Right atrium auricular region (tissue), 2 donors: ENCODE data around the gene GAB4. TPM values are rescaled to one million over a fixed set of nuclear protein-coding genes. Genes with fewer than 3 reads are reported as not detected.

Source experiments
- DNase-seq: peaks from one replicate; pipeline ENCODE4 v3.0.0-alpha.2; 2019; ENCODE audit warnings: low spot score
- H3K27ac ChIP-seq, 2 donors: fragments of 200-600 bp; sonication (generic); 1 replicate in 1 of 2; 2 replicates in 1 of 2; pipeline ENCODE4 v1.5.1; 2016 to 2019
- H3K27me3 ChIP-seq, 2 donors: fragments of 200-600 bp; sonication (generic); one replicate each; pipeline versions ENCODE4 v1.5.1 to v1.6.0; 2017 to 2019
- H3K36me3 ChIP-seq: fragments of 200-600 bp; sonication (generic); one replicate; pipeline ENCODE4 v1.5.1; 2016
- H3K4me1 ChIP-seq, 2 donors: fragments of 200-600 bp; sonication (generic); one replicate each; pipeline versions ENCODE4 v1.5.1 to v1.6.0; 2017 to 2019
- H3K4me3 ChIP-seq, 2 donors: fragments of 200-600 bp; sonication (generic); 1 replicate in 1 of 2; 2 replicates in 1 of 2; pipeline ENCODE4 v1.5.1; 2017 to 2019; ENCODE audit warnings: mild to moderate bottlenecking in 1 of 2, moderate library complexity in 1 of 2
- H3K9me3 ChIP-seq, 2 donors: fragments of 200-600 bp; sonication (generic); one replicate each; pipeline ENCODE4 v1.5.1; 2019
- total RNA-seq, 2 donors: library from RNA; depleted of rRNA; stranded (reverse); fragments of >200 nt; gene quantifications; one replicate each; pipeline ENCODE4 v1.1.0, GENCODE V29; 2016
- TF ChIP-seq, protein P1 (sequence below), 2 donors: fragments of 200-600 bp; sonication (generic); IDR thresholded peaks; one replicate each; pipeline ENCODE4 v1.5.1; 2019; ENCODE audit warnings: antibody characterized with exemption in 2 of 2

Gene GAB4
- total RNA-seq, 2 donors from 2014 or later, result not detected

DNA sequence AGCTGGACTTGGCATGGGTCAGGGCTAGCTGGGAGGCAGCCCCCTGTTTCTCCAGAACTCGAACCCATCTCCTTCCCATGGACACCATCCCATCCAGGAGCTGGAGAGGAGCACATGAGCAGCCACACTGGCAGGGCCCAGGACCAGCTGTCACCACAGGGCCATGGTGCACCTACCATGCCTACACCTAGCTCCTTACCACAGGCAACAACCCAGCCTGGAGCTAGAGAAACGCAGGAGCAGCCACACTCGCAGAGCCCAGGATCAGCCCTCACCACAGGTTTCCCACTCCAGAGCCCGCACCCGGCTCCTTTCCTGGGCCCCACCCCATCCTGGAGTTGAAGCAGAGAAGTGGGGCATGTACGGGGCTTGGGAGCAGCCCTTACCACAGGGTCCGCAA, 50.2 kb downstream of the GAB4 start:
- H3K27ac ChIP-seq, result no peak overlapping the region
- DNase-seq, result no peak

DNA sequence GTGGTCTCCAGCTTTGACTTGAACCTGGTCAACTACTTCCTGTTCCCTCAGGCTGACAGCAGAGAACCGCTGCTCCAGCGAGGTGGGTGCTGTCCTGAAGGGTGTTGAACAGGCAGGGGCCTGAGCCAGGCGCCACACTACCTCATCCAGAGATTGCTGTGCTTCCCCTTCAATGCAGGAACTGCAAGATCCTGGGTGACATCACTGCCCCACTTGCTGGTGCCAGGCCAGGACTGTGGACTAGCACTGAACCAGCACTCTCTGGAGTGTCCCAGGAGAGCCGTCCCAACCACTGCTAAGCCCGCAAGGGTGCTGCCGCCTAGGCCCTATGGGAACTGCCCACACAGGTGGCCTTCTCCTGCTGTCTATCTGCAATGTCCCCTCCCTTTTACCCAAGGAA, 51.7 kb downstream of the GAB4 start:
- no peak overlapping the region for H3K4me3 ChIP-seq
- H3K9me3 ChIP-seq, result no peaks in the 10 kb centered on the region
- DNase-seq, result no peak
- TF ChIP-seq, protein P1, sequence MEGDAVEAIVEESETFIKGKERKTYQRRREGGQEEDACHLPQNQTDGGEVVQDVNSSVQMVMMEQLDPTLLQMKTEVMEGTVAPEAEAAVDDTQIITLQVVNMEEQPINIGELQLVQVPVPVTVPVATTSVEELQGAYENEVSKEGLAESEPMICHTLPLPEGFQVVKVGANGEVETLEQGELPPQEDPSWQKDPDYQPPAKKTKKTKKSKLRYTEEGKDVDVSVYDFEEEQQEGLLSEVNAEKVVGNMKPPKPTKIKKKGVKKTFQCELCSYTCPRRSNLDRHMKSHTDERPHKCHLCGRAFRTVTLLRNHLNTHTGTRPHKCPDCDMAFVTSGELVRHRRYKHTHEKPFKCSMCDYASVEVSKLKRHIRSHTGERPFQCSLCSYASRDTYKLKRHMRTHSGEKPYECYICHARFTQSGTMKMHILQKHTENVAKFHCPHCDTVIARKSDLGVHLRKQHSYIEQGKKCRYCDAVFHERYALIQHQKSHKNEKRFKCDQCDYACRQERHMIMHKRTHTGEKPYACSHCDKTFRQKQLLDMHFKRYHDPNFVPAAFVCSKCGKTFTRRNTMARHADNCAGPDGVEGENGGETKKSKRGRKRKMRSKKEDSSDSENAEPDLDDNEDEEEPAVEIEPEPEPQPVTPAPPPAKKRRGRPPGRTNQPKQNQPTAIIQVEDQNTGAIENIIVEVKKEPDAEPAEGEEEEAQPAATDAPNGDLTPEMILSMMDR (IDR thresholded peaks at IDR 0.05), result no peak
- H3K4me1 ChIP-seq, result no peaks in the 10 kb centered on the region
- no peaks in the 10 kb centered on the region for H3K36me3 ChIP-seq
- H3K27me3 ChIP-seq, result no peaks in the 10 kb centered on the region
- H3K27ac ChIP-seq, result no peak overlapping the region

More for the DNA sequence above, 50.2 kb downstream of the GAB4 start:
- Histone ChIP-seq H3K36me3 (no peaks in the 10 kb centered on the region), H3K4me3 (no peak overlapping the region), H3K9me3 (no peaks in the 10 kb centered on the region), H3K27me3 (no peaks in the 10 kb centered on the region), H3K4me1 (no peaks in the 10 kb centered on the region)
- TF ChIP-seq, protein P1 (IDR thresholded peaks at IDR 0.05), result no peak

DNA sequence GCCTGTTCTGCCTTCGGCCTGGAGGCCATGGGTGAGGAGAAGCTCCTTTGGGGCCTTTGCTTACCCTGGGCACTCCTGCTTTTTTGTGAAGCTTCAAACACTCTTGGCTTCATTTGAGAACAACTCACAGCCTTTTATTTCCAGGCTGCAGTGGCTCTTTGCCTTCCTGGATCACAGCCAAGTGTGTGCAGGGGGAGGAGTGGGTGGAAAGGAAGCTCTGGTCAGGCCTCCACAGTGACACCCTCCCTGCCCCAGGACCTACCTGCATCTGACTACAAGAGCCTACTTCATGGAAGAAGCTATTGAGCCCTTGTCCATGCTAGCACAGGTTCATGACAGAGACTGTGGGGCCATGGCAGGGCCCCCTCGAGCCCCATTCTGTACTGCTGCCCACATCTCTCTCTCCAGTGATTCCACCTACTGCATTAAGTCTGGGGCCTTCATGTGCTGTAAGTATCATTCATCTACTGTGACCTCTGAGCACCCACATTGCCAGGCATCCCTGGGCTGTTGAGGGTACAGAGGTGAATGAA, 52.3 kb downstream of the GAB4 start:
- no peak for DNase-seq
- Histone ChIP-seq H3K27ac (no peak overlapping the region), H3K9me3 (no peaks in the 10 kb centered on the region), H3K4me1 (no peaks in the 10 kb centered on the region), H3K27me3 (no peaks in the 10 kb centered on the region), H3K4me3 (no peak overlapping the region), H3K36me3 (no peaks in the 10 kb centered on the region)
- TF ChIP-seq, protein P1 (IDR thresholded peaks at IDR 0.05), result no peak

DNA sequence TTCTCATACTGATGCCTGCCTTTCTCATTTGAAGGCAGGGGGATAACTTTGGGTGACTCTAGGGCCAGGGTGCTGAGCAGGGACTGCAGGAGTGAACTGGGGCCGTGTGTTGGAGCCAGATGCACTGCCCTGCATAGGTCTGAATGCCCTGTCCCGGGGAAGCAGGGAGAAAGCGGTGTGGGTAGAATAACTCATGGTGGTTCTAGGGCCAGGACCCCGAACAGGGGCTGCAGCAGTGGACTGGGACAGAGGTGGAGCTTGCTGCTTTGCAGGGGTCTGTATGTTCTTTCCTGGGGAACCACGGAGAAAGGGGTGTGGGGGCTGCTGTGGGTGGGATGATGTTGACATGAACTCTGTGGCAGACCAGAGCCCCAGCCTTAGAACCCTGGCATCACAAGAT, 52.9 kb downstream of the GAB4 start:
- Histone ChIP-seq H3K9me3 (no peaks in the 10 kb centered on the region), H3K4me3 (no peak overlapping the region), H3K4me1 (no peaks in the 10 kb centered on the region), H3K27me3 (no peaks in the 10 kb centered on the region), H3K27ac (no peak overlapping the region), H3K36me3 (no peaks in the 10 kb centered on the region)
- DNase-seq, result no peak
- TF ChIP-seq, protein P1 (IDR thresholded peaks at IDR 0.05), result no peak

DNA sequence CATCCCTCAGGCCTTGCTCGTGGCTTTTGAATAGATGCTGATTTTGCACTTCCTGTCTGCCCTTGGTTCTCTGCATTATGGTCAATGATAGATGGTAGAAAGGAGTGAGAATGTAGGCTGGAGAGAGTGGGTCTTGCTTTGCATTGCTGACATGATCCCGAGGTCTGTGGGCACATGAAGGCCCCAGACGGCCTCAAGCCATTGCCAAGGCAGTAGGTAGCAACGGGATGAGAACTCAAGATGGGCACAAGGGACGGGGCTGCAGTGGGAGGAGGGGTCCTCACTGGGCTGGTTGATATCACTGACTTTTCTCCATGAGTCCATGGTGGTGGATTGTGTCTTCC, 54.0 kb downstream of the GAB4 start:
- TF ChIP-seq, protein P1 (IDR thresholded peaks at IDR 0.05), result no peak
- no peaks in the 10 kb centered on the region for H3K4me1 ChIP-seq
- H3K36me3 ChIP-seq, result no peaks in the 10 kb centered on the region
- H3K4me3 ChIP-seq, result no peak overlapping the region
- DNase-seq, result peak; percentile 21
- H3K9me3 ChIP-seq, result no peaks in the 10 kb centered on the region
- no peak overlapping the region for H3K27ac ChIP-seq
- no peaks in the 10 kb centered on the region for H3K27me3 ChIP-seq
